Lower leg skin (tissue), 4 donors: Measurements from ENCODE around the gene CADM1. TPM values are rescaled to one million over a fixed set of nuclear protein-coding genes. Genes with fewer than 3 reads are reported as not detected.

Experiments used
- DNase-seq, 2 donors: peaks; one replicate each; pipeline ENCODE4 v3.0.0-alpha.2; 2019; ENCODE audit warnings: low spot score in 2 of 2
- H3K4me3 ChIP-seq: fragments of 200-600 bp; sonication (generic); 2 replicates; pipeline ENCODE4 v1.5.1; 2017; ENCODE audit warnings: mild to moderate bottlenecking, low read depth; ENCODE audit not compliant: poor library complexity, severe bottlenecking
- CTCF ChIP-seq, 3 donors: fragments of 450-650 bp; IDR thresholded peaks; one replicate each; pipeline ENCODE4 v1.5.1; 2016; ENCODE audit warnings: antibody characterized with exemption in 3 of 3, mild to moderate bottlenecking in 3 of 3, moderate library complexity in 2 of 3
- POLR2A ChIP-seq, 2 donors: fragments of 450-650 bp; IDR thresholded peaks; one replicate each; pipeline ENCODE4 v1.6.1; 2016 to 2017; ENCODE audit warnings: antibody characterized with exemption in 2 of 2, mild to moderate bottlenecking in 1 of 2, moderate library complexity in 1 of 2
- WGBS, 2 donors: methylation state at CpG; one replicate each; pipeline ENCODE4 v1.1.5; 2018; 5-methylcytosine and 5-hydroxymethylcytosine counted together
- intact Hi-C: fragments of 100-400 bp; cut with DNase I; formaldehyde crosslinking; loops from one replicate; pipeline ENCODE4 v1.15.0; 2023; ENCODE audit warnings: low total_unique reads
- total RNA-seq, 4 donors: library from RNA; depleted of rRNA; stranded (reverse); fragments of >200 nt; gene quantifications; one replicate each; pipeline ENCODE4 v1.1.0, GENCODE V29; 2016

CADM1 gene
- total RNA-seq, 4 donors from 2014 or later: 9.4 to 21.4 (median 11.8) TPM

GRCh38 chr11:115173136-115173535 is 331.1 kb downstream of the CADM1 start:
- intact Hi-C loops: no loop called here
- H3K4me3 ChIP-seq: no peak overlapping the region
- TF ChIP-seq CTCF (IDR thresholded peaks at IDR 0.05): no peak
- TF ChIP-seq POLR2A (IDR thresholded peaks at IDR 0.05): no peak
- WGBS, 2 donors: 85 to 87% methylated on average over 19 of the region's 19 CpGs
- no peak for DNase-seq

- 58 to 63% methylated on average over 8 of the region's 8 CpGs for WGBS, 2 donors
- TF ChIP-seq POLR2A (IDR thresholded peaks at IDR 0.05) (no peak), CTCF (IDR thresholded peaks at IDR 0.05) (no peak)
- no peak for DNase-seq
- no peak overlapping the region for H3K4me3 ChIP-seq
- intact Hi-C loops: no loop called here
Observed at GRCh38 chr11:115170133-115170815, 333.9 kb downstream of the CADM1 start.

- WGBS, 2 donors: 70 to 71% methylated on average over 4 of the region's 4 CpGs
- DNase-seq: peak in 1 of 2 donors; percentile 31
- TF ChIP-seq POLR2A (IDR thresholded peaks at IDR 0.05): no peak
- no peak for TF ChIP-seq CTCF (IDR thresholded peaks at IDR 0.05)
- no peak overlapping the region for H3K4me3 ChIP-seq
- intact Hi-C loops: no loop called here
Observed at GRCh38 chr11:115169251-115169650, 335.0 kb downstream of the CADM1 start.

GRCh38 chr11:115168686-115169085 is 335.5 kb downstream of the CADM1 start:
- 53 to 56% methylated on average over 5 of the region's 5 CpGs for WGBS, 2 donors
- TF ChIP-seq POLR2A (IDR thresholded peaks at IDR 0.05) (no peak), CTCF (IDR thresholded peaks at IDR 0.05) (no peak)
- intact Hi-C loops: no loop called here
- peak in 1 of 2 donors; percentile 43 for DNase-seq
- no peak overlapping the region for H3K4me3 ChIP-seq

GRCh38 chr11:115168229-115168671 is 336.0 kb downstream of the CADM1 start:
- peak in 1 of 2 donors; percentile 58 for DNase-seq

More at GRCh38 chr11:115168229-115168671, 336.0 kb downstream of the CADM1 start:
- TF ChIP-seq CTCF (IDR thresholded peaks at IDR 0.05) (no peak), POLR2A (IDR thresholded peaks at IDR 0.05) (no peak)
- H3K4me3 ChIP-seq: no peak overlapping the region
- WGBS, 2 donors: 44 to 50% methylated on average over 9 of the region's 9 CpGs
- intact Hi-C loops: no loop called here
